Parathyroid adenoma (tissue), 2 donors: ENCODE measurements around the gene TMEM182.

Experiments used
- H2AFZ ChIP-seq: fragments of 300-600 bp; sonication (generic); one replicate; pipeline ENCODE4 v1.7.0; 2017; ENCODE audit warnings: antibody characterized with exemption, mild to moderate bottlenecking
- H3K27ac ChIP-seq: fragments of 300-600 bp; sonication (generic); one replicate; pipeline ENCODE4 v1.7.0; 2017
- H3K27me3 ChIP-seq: fragments of 300-600 bp; sonication (generic); one replicate; pipeline ENCODE4 v1.7.0; 2017; ENCODE audit warnings: low read length; ENCODE audit not compliant: control insufficient read depth, insufficient read depth
- H3K36me3 ChIP-seq: fragments of 300-600 bp; sonication (generic); one replicate; pipeline ENCODE4 v1.7.0; 2017; ENCODE audit warnings: low read length; ENCODE audit not compliant: control insufficient read depth, insufficient read depth
- H3K4me1 ChIP-seq: fragments of 300-600 bp; sonication (generic); one replicate; pipeline ENCODE4 v1.7.0; 2017; ENCODE audit warnings: control low read depth
- H3K4me2 ChIP-seq: fragments of 300-600 bp; sonication (generic); one replicate; pipeline ENCODE4 v1.7.0; 2017; ENCODE audit warnings: low read length
- H3K4me3 ChIP-seq: fragments of 300-600 bp; sonication (generic); one replicate; pipeline ENCODE4 v1.7.0; 2017; ENCODE audit warnings: low read depth, low read length
- H3K79me2 ChIP-seq: fragments of 300-600 bp; sonication (generic); one replicate; pipeline ENCODE4 v1.7.0; 2017; ENCODE audit warnings: control low read depth
- H3K9ac ChIP-seq: fragments of 300-600 bp; sonication (generic); one replicate; pipeline ENCODE4 v1.7.0; 2017; ENCODE audit warnings: mild to moderate bottlenecking
- H3K9me3 ChIP-seq: fragments of 300-600 bp; sonication (generic); one replicate; pipeline ENCODE4 v1.7.0; 2017; ENCODE audit warnings: low read length; ENCODE audit not compliant: control insufficient read depth
- TF ChIP-seq, protein P1 (sequence below): fragments of 300-600 bp; sonication (generic); IDR thresholded peaks from one replicate; pipeline ENCODE4 v1.7.0; 2017; ENCODE audit warnings: antibody characterized with exemption, mild to moderate bottlenecking
- donor health status: primary hyperparathyroidism.

Gene TMEM182

DNA sequence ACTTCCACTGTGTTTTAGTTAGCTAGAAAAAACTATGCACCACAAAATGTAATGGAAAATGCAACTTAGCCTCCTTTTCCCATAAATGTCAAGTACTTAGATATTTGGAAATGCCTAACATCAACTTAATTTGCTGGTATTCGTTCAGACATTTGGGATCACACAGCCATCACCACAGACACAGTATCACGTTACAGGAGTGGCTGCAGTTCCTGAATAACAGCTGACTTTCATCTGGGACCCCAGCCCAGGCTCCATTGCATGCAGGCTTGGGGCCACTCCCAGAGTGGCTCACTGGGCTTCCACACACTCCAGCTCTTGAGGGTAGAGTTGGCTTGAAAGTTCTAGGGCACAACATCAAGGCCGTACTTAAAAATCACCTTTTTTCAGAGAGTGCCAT lies 9.3 kb downstream of the TMEM182 start:
- Histone ChIP-seq H3K36me3 (no peaks in the 10 kb centered on the region), H3K9ac (no peak overlapping the region), H3K4me3 (no peak overlapping the region), H3K79me2 (no peaks in the 10 kb centered on the region), H3K27me3 (no peaks in the 10 kb centered on the region), H3K4me1 (no peaks in the 10 kb centered on the region), H3K27ac (no peak overlapping the region), H3K4me2 (no peak overlapping the region), H3K9me3 (no peaks in the 10 kb centered on the region), H2AFZ (no peak overlapping the region)
- TF ChIP-seq, protein P1, sequence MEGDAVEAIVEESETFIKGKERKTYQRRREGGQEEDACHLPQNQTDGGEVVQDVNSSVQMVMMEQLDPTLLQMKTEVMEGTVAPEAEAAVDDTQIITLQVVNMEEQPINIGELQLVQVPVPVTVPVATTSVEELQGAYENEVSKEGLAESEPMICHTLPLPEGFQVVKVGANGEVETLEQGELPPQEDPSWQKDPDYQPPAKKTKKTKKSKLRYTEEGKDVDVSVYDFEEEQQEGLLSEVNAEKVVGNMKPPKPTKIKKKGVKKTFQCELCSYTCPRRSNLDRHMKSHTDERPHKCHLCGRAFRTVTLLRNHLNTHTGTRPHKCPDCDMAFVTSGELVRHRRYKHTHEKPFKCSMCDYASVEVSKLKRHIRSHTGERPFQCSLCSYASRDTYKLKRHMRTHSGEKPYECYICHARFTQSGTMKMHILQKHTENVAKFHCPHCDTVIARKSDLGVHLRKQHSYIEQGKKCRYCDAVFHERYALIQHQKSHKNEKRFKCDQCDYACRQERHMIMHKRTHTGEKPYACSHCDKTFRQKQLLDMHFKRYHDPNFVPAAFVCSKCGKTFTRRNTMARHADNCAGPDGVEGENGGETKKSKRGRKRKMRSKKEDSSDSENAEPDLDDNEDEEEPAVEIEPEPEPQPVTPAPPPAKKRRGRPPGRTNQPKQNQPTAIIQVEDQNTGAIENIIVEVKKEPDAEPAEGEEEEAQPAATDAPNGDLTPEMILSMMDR, result no peak

DNA sequence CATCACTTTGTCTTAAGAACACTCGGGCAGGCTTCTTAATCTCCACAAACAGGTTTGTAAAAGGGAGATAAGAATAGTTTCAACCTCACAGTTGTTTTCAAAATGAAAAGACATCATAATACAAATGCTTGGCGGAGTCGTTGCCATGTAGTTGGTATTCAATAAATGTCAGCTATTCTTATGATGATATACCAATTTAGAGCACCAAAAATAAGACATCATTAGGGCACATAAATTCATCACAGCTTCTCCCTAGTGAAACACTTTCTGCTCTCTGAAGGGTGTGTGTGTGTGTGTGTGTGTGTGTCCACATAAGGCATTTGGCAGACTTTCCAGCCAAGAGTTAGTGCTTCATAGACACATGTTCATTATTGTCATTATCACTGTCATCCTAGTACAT lies 10.8 kb downstream of the TMEM182 start:
- Histone ChIP-seq H3K27ac (no peak overlapping the region), H2AFZ (no peak overlapping the region), H3K4me3 (no peak overlapping the region), H3K9ac (no peak overlapping the region), H3K79me2 (no peaks in the 10 kb centered on the region), H3K27me3 (no peaks in the 10 kb centered on the region), H3K4me1 (no peaks in the 10 kb centered on the region), H3K36me3 (no peaks in the 10 kb centered on the region), H3K9me3 (no peaks in the 10 kb centered on the region), H3K4me2 (no peak overlapping the region)
- TF ChIP-seq, protein P1, result no peak

DNA sequence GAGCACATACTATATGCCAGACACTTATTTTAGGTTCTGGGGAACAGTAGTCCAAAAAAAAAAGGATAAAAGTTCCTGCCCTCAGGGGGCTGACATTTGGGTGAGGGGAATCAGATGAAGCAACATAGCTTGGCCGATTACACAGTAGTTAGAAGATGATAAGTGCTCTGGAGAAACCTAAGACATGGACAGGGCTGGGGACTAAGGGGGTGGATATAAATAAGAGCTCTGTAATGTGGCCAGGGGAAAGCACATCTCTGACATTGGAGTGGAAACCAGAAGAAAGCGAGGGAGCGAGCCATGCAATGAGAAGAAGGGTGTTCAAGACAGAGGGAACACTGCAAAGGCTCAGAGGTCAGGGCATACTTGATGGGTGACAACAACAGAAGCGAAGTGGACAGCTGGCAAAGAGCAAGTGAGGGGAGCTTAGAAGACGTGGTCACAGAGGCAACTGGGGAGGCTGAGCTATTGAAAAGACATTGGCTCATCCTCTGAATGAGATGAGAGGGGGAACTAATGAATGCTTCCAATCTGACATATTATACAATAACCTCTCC lies 11.4 kb downstream of the TMEM182 start:
- no peak overlapping the region for H3K27ac ChIP-seq
- H2AFZ ChIP-seq, result no peak overlapping the region
- H3K36me3 ChIP-seq, result no peaks in the 10 kb centered on the region
- H3K4me3 ChIP-seq, result no peak overlapping the region
- no peaks in the 10 kb centered on the region for H3K79me2 ChIP-seq
- no peaks in the 10 kb centered on the region for H3K4me1 ChIP-seq
- H3K27me3 ChIP-seq, result no peaks in the 10 kb centered on the region
- no peaks in the 10 kb centered on the region for H3K9me3 ChIP-seq
- H3K9ac ChIP-seq, result no peak overlapping the region
- no peak overlapping the region for H3K4me2 ChIP-seq
- TF ChIP-seq, protein P1, result no peak

DNA sequence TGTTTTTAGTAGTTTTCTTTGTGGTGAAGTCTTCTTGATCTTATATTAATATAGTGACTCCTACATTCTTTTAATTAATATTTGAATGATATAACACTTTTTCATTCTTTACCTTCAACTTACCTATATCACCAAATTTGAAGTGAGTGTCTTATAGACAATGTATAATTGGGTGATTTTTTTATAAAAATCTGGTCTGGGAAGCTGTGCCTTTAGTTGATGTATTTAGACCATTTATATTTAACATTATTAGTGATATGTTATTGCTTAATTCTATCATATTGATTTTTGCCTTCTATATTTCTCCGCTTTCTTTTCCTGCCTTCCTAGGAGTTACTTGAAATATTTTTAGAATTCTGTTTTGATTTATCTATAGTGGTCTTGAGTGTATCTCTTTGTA lies 16.4 kb downstream of the TMEM182 start:
- Histone ChIP-seq H3K4me1 (no peaks in the 10 kb centered on the region), H3K79me2 (no peaks in the 10 kb centered on the region), H3K9ac (no peak overlapping the region), H3K36me3 (no peaks in the 10 kb centered on the region), H3K4me3 (no peak overlapping the region), H3K4me2 (no peak overlapping the region), H2AFZ (no peak overlapping the region), H3K9me3 (no peaks in the 10 kb centered on the region), H3K27me3 (no peaks in the 10 kb centered on the region), H3K27ac (no peak overlapping the region)
- TF ChIP-seq, protein P1, result no peak

DNA sequence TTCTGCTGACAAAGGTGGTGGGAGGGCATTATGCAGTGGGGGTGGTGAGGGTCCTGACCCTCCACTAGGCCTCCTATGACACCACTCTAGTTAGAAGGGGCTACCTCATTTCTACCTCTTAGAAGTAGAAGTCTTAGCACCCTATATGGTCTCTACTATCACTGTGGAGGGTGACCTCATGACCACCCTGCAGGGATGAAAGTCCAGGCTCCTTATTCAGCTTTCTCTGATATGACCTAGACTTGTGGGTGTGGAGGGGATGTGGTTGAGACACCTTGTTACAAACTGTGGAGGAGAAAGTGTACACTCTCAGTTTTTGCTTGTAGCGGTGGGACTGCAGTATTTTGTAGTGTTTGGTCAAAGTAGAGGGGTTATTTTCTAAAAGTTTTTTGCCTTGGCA lies 18.6 kb downstream of the TMEM182 start:
- Histone ChIP-seq H3K9ac (no peak overlapping the region), H3K4me3 (no peak overlapping the region), H3K27ac (no peak overlapping the region), H3K4me2 (no peak overlapping the region), H3K27me3 (no peaks in the 10 kb centered on the region), H3K9me3 (no peaks in the 10 kb centered on the region), H3K36me3 (no peaks in the 10 kb centered on the region), H2AFZ (no peak overlapping the region), H3K4me1 (no peaks in the 10 kb centered on the region), H3K79me2 (no peaks in the 10 kb centered on the region)
- TF ChIP-seq, protein P1, result no peak
